Muscle of arm (tissue), 12 donors: ENCODE measurements around the gene ETV2. TPM values are rescaled to one million over a fixed set of nuclear protein-coding genes. Genes with fewer than 3 reads are reported as not detected.

Experiments used
- polyA plus RNA-seq, 12 donors: library from polyadenylated mRNA; unstranded; fragments of 120-200 nt; gene quantifications; one replicate each; pipeline ENCODE4 v1.2.1, GENCODE V29; 2013; ENCODE audit not compliant: insufficient read length in 12 of 12

ETV2 gene
- polyA plus RNA-seq, 12 donors, result 1.2 to 4.3 (median 1.9) TPM; not detected in 2

Other genes starting within 250 kb of the ETV2 start
- gene FFAR2, start 193.5 kb upstream of the ETV2 start, polyA plus RNA-seq, result under 1 TPM in 9 of 12 donors, not detected in 3; 0.08 to 0.54 (median 0.26) TPM
- 100 to 1,000 TPM in 2 of 12 donors, 10 to 100 TPM in 1, 1 to 10 TPM in 1, under 1 TPM in 1, not detected in 7; 0.73 to 445 (median 73.3) TPM for gene KRTDAP, start 151.3 kb upstream of the ETV2 start, polyA plus RNA-seq
- 100 to 1,000 TPM in 1 of 12 donors, 10 to 100 TPM in 2, 1 to 10 TPM in 4, under 1 TPM in 3, not detected in 2; 0.58 to 181 (median 1.2) TPM for gene DMKN, start 128.1 kb upstream of the ETV2 start, polyA plus RNA-seq
- gene SBSN, start 113.4 kb upstream of the ETV2 start, polyA plus RNA-seq, result 10 to 100 TPM in 2 of 12 donors, 1 to 10 TPM in 1, under 1 TPM in 1, not detected in 8; 0.24 to 26.7 (median 8.1) TPM
- under 1 TPM in 1 of 12 donors, not detected in 11; 0.12 TPM for gene GAPDHS, start 108.3 kb upstream of the ETV2 start, polyA plus RNA-seq
- gene TMEM147, start 96.1 kb upstream of the ETV2 start, polyA plus RNA-seq, result 10 to 100 TPM in 11 of 12 donors, not detected in 1; 32.3 to 49.5 (median 40.0) TPM
- under 1 TPM in 2 of 12 donors, not detected in 10; 0.21 to 0.26 TPM for gene ATP4A, start 78.1 kb upstream of the ETV2 start, polyA plus RNA-seq
- not detected for gene PMIS2, start 55.6 kb upstream of the ETV2 start, polyA plus RNA-seq
- gene HAUS5, start 29.0 kb upstream of the ETV2 start, polyA plus RNA-seq, result 10 to 100 TPM in 8 of 12 donors, 1 to 10 TPM in 3, not detected in 1; 8.9 to 23.8 (median 12.7) TPM
- 10 to 100 TPM in 11 of 12 donors, not detected in 1; 27.0 to 60.1 (median 36.9) TPM for gene RBM42, start 12.7 kb upstream of the ETV2 start, polyA plus RNA-seq
- gene COX6B1, start 6.6 kb downstream of the ETV2 start, polyA plus RNA-seq, result 100 to 1,000 TPM in 11 of 12 donors, not detected in 1; 201 to 382 (median 272) TPM
- 10 to 100 TPM in 2 of 12 donors, 1 to 10 TPM in 1, under 1 TPM in 2, not detected in 7; 0.16 to 31.4 (median 5.6) TPM for gene UPK1A, start 24.8 kb downstream of the ETV2 start, polyA plus RNA-seq
- under 1 TPM in 7 of 12 donors, not detected in 5; 0.08 to 0.45 (median 0.33) TPM for gene ZBTB32, start 62.8 kb downstream of the ETV2 start, polyA plus RNA-seq
- gene KMT2B, start 76.3 kb downstream of the ETV2 start, polyA plus RNA-seq, result 10 to 100 TPM in 11 of 12 donors, not detected in 1; 14.2 to 29.8 (median 19.9) TPM
- 1 to 10 TPM in 10 of 12 donors, not detected in 2; 1.7 to 4.0 (median 3.3) TPM for gene IGFLR1, start 100.7 kb downstream of the ETV2 start, polyA plus RNA-seq
- 10 to 100 TPM in 11 of 12 donors, not detected in 1; 10.6 to 36.2 (median 13.0) TPM for gene U2AF1L4, start 103.7 kb downstream of the ETV2 start, polyA plus RNA-seq
- 10 to 100 TPM in 11 of 12 donors, not detected in 1; 30.3 to 54.5 (median 37.3) TPM for gene PSENEN, start 103.9 kb downstream of the ETV2 start, polyA plus RNA-seq
- 10 to 100 TPM in 2 of 12 donors, 1 to 10 TPM in 8, not detected in 2; 5.3 to 11.3 (median 9.5) TPM for gene LIN37, start 106.8 kb downstream of the ETV2 start, polyA plus RNA-seq
- gene HSPB6, start 115.3 kb downstream of the ETV2 start, polyA plus RNA-seq, result 1,000 to 10,000 TPM in 1 of 12 donors, 100 to 1,000 TPM in 11; 347 to 1,124 (median 629) TPM
- gene PROSER3, start 116.4 kb downstream of the ETV2 start, polyA plus RNA-seq, result 10 to 100 TPM in 8 of 12 donors, 1 to 10 TPM in 3, not detected in 1; 7.1 to 30.4 (median 13.7) TPM
- 10 to 100 TPM in 11 of 12 donors, not detected in 1; 10.5 to 29.8 (median 15.8) TPM for gene ARHGAP33, start 133.8 kb downstream of the ETV2 start, polyA plus RNA-seq
- under 1 TPM in 1 of 12 donors, not detected in 11; 0.80 TPM for gene PRODH2, start 171.1 kb downstream of the ETV2 start, polyA plus RNA-seq
- gene NPHS1, start 210.8 kb downstream of the ETV2 start, polyA plus RNA-seq, result under 1 TPM in 9 of 12 donors, not detected in 3; 0.06 to 0.97 (median 0.29) TPM
- under 1 TPM in 10 of 12 donors, not detected in 2; 0.18 to 0.55 (median 0.27) TPM for gene KIRREL2, start 215.2 kb downstream of the ETV2 start, polyA plus RNA-seq
- gene APLP1, start 226.8 kb downstream of the ETV2 start, polyA plus RNA-seq, result 10 to 100 TPM in 1 of 12 donors, 1 to 10 TPM in 10, not detected in 1; 3.4 to 33.6 (median 5.8) TPM